Uterus (tissue), 4 donors: Measurements from ENCODE around the gene IFT57. TPM values are rescaled to one million over a fixed set of nuclear protein-coding genes. Genes with fewer than 3 reads are reported as not detected.

Experiments
- DNase-seq, 2 donors: peaks; one replicate each; pipeline ENCODE4 v3.0.0-alpha.2; 2019 to 2020
- H3K27ac ChIP-seq, 2 donors: fragments of 200-600 bp; sonication (generic); 1 replicate in 1 of 2; 2 replicates in 1 of 2; pipeline ENCODE4 v1.5.1; 2016 to 2018
- H3K27me3 ChIP-seq, 2 donors: fragments of 200-600 bp; sonication (generic); one replicate each; pipeline ENCODE4 v1.5.1; 2018 to 2019; ENCODE audit warnings: control low read depth in 1 of 2
- H3K36me3 ChIP-seq, 2 donors: fragments of 200-600 bp; sonication (generic); one replicate each; pipeline ENCODE4 v1.5.1; 2019; ENCODE audit warnings: control low read depth in 1 of 2
- H3K4me1 ChIP-seq, 2 donors: fragments of 200-600 bp; sonication (generic); one replicate each; pipeline ENCODE4 v1.5.1; 2018 to 2019; ENCODE audit warnings: control low read depth in 1 of 2
- H3K4me3 ChIP-seq, 2 donors: fragments of 200-600 bp; sonication (generic); 1 replicate in 1 of 2; 2 replicates in 1 of 2; pipeline ENCODE4 v1.5.1; 2018 to 2019; ENCODE audit warnings: mild to moderate bottlenecking in 1 of 2
- H3K9me3 ChIP-seq, 2 donors: fragments of 200-600 bp; sonication (generic); one replicate each; pipeline ENCODE4 v1.5.1; 2019; ENCODE audit warnings: control low read depth in 1 of 2
- CTCF ChIP-seq, 4 experiments: fragments of 200-600 bp in 2 of 4; fragments of 450-650 bp in 2 of 4; sonication (generic) in 2 of 4; IDR thresholded peaks; one replicate each; pipeline ENCODE4 v1.5.1; 2016 to 2019; ENCODE audit warnings: antibody characterized with exemption in 4 of 4, mild to moderate bottlenecking in 2 of 4, moderate library complexity in 1 of 4
- POLR2A ChIP-seq, 2 donors: fragments of 450-650 bp; IDR thresholded peaks; one replicate each; pipeline ENCODE4 v1.6.1; 2016; ENCODE audit warnings: antibody characterized with exemption in 2 of 2, mild to moderate bottlenecking in 1 of 2, moderate library complexity in 1 of 2
- intact Hi-C: fragments of 100-400 bp; cut with DNase I; formaldehyde crosslinking; loops from one replicate; pipeline ENCODE4 v1.15.1; 2023; ENCODE audit warnings: low total_unique reads
- total RNA-seq, 4 donors: library from RNA; depleted of rRNA in 3 of 4; stranded (reverse); fragments of >200 nt in 3 of 4; gene quantifications; one replicate each; pipeline versions ENCODE4 v1.1.0 to v1.2.4, GENCODE V29; 2014 to 2023
- donor health status: DM: yes; HTN: yes; CAD: no.

IFT57 gene
- total RNA-seq, 4 donors from 2014 or later = 40.0 to 60.9 (median 55.3) TPM

DNA sequence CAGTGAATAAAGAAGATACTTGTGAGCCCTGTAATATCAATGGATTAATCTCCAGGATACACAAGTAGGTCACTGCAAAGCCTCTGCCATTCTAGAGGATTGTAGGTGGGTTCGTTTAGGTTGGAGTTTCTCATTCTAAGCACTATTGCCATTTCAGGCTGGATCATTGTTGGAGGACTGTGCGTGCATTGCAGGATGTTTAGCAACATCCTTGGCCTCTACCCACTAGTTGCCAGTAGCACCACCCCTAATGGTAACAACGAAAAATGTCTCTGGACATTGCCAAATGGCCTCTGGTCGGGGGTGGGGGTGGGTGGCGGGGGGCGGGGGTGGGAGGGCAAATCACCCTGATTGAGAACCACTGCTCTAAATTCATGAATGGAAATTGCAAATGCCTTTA lies 4.9 kb upstream of the IFT57 start:
- no peak for DNase-seq
- H3K4me3 ChIP-seq = no peak overlapping the region
- intact Hi-C loops = no loop called here
- no peaks in the 10 kb centered on the region for H3K36me3 ChIP-seq
- no peaks in the 10 kb centered on the region for H3K27me3 ChIP-seq
- TF ChIP-seq POLR2A (IDR thresholded peaks at IDR 0.05) (no peak), CTCF (IDR thresholded peaks at IDR 0.05) (no peak)
- no peaks in the 10 kb centered on the region for H3K9me3 ChIP-seq
- H3K27ac ChIP-seq = no peak overlapping the region
- H3K4me1 ChIP-seq = peaks cover 0 to 5% of the 10 kb centered on the region in 2 donors

- Histone ChIP-seq H3K27me3 (no peaks in the 10 kb centered on the region), H3K4me1 (peaks cover 0 to 5% of the 10 kb centered on the region in 2 donors), H3K4me3 (no peak overlapping the region), H3K27ac (no peak overlapping the region), H3K36me3 (no peaks in the 10 kb centered on the region), H3K9me3 (no peaks in the 10 kb centered on the region)
- TF ChIP-seq POLR2A (IDR thresholded peaks at IDR 0.05) (no peak), CTCF (IDR thresholded peaks at IDR 0.05) (no peak)
- DNase-seq = no peak
- intact Hi-C loops = no loop called here
Measured at GRCh38 chr3:108225221-108225620, 3.0 kb upstream of the IFT57 start.

GRCh38 chr3:108223928-108224327 lies 1.7 kb upstream of the IFT57 start:
- Histone ChIP-seq H3K4me1 (peaks cover 4 to 5% of the 10 kb centered on the region in 2 donors), H3K27ac (peak overlapping the region in 1 of 2 donors; percentile 82), H3K27me3 (no peaks in the 10 kb centered on the region), H3K4me3 (no peak overlapping the region), H3K9me3 (no peaks in the 10 kb centered on the region), H3K36me3 (no peaks in the 10 kb centered on the region)
- intact Hi-C loops = no loop called here
- TF ChIP-seq POLR2A (IDR thresholded peaks at IDR 0.05) (no peak), CTCF (IDR thresholded peaks at IDR 0.05) (no peak)
- no peak for DNase-seq

GRCh38 chr3:108222853-108223565 lies 785 bp upstream of the IFT57 start:
- Histone ChIP-seq H3K27me3 (no peaks in the 10 kb centered on the region), H3K4me1 (peaks cover 4 to 5% of the 10 kb centered on the region in 2 donors), H3K27ac (peak overlapping the region; percentile 64 to 82), H3K4me3 (peak overlapping the region; percentile 91 to 98), H3K36me3 (no peaks in the 10 kb centered on the region), H3K9me3 (no peaks in the 10 kb centered on the region)
- DNase-seq = no peak
- intact Hi-C loops = no loop called here
- TF ChIP-seq POLR2A (IDR thresholded peaks at IDR 0.05) (no peak), CTCF (IDR thresholded peaks at IDR 0.05) (no peak)

GRCh38 chr3:108221393-108221792 lies 831 bp downstream of the IFT57 start:
- TF ChIP-seq POLR2A (IDR thresholded peaks at IDR 0.05) (no peak), CTCF (IDR thresholded peaks at IDR 0.05) (no peak)
- Histone ChIP-seq H3K27ac (peak overlapping the region; percentile 64 to 82), H3K9me3 (no peaks in the 10 kb centered on the region), H3K36me3 (no peaks in the 10 kb centered on the region), H3K27me3 (no peaks in the 10 kb centered on the region), H3K4me1 (peaks cover 4 to 5% of the 10 kb centered on the region in 2 donors), H3K4me3 (peak overlapping the region; percentile 91 to 98)
- intact Hi-C loops = no loop called here
- DNase-seq = no peak
